DND-41 (cell line): ENCODE data around the gene C2CD4A.

Experiments
- EZH2 ChIP-seq: IDR thresholded peaks from 3 replicates; pipeline ENCODE4 v1.6.1; 2012; ENCODE audit warnings: borderline replicate concordance, low read depth, mild to moderate bottlenecking, moderate library complexity, low read length, inconsistent platforms; ENCODE audit not compliant: severe bottlenecking
- TF ChIP-seq, protein P1 (sequence below): IDR thresholded peaks from 2 replicates; pipeline ENCODE4 v1.5.1; 2012; ENCODE audit warnings: borderline replicate concordance, low read length, moderate library complexity, mild to moderate bottlenecking; ENCODE audit not compliant: poor library complexity, severe bottlenecking; ENCODE audit errors: extremely low read depth

GRCh38 chr15:62026487-62027262, 40.1 kb upstream of the C2CD4A start:
- TF ChIP-seq EZH2: no peak
- TF ChIP-seq, protein P1, sequence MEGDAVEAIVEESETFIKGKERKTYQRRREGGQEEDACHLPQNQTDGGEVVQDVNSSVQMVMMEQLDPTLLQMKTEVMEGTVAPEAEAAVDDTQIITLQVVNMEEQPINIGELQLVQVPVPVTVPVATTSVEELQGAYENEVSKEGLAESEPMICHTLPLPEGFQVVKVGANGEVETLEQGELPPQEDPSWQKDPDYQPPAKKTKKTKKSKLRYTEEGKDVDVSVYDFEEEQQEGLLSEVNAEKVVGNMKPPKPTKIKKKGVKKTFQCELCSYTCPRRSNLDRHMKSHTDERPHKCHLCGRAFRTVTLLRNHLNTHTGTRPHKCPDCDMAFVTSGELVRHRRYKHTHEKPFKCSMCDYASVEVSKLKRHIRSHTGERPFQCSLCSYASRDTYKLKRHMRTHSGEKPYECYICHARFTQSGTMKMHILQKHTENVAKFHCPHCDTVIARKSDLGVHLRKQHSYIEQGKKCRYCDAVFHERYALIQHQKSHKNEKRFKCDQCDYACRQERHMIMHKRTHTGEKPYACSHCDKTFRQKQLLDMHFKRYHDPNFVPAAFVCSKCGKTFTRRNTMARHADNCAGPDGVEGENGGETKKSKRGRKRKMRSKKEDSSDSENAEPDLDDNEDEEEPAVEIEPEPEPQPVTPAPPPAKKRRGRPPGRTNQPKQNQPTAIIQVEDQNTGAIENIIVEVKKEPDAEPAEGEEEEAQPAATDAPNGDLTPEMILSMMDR: no peak
